ENCODE results near the gene GLIS1.

GLIS1 gene

GRCh38 chr1:53483656-53484055 lies 255.3 kb downstream of the GLIS1 start:
- DNase-seq (ENCODE audit: low read depth): no peak
- no peak for TF ChIP-seq CTCF (IDR thresholded peaks at IDR 0.05; ENCODE audit: low read depth, low read length, missing control alignments)
- no peak overlapping the region for H3K4me3 ChIP-seq (ENCODE audit: low read depth, low read length)

- no peak for DNase-seq (ENCODE audit: low read depth)
- H3K4me3 ChIP-seq (ENCODE audit: low read depth, low read length): no peak overlapping the region
- TF ChIP-seq CTCF (IDR thresholded peaks at IDR 0.05; ENCODE audit: low read depth, low read length, missing control alignments): no peak
Measured at GRCh38 chr1:53483170-53483569, 255.8 kb downstream of the GLIS1 start.

GRCh38 chr1:53482441-53483153 lies 256.4 kb downstream of the GLIS1 start:
- no peak for DNase-seq (ENCODE audit: low read depth)
- no peak for TF ChIP-seq CTCF (IDR thresholded peaks at IDR 0.05; ENCODE audit: low read depth, low read length, missing control alignments)
- H3K4me3 ChIP-seq (ENCODE audit: low read depth, low read length): no peak overlapping the region

GRCh38 chr1:53481456-53481855 lies 257.5 kb downstream of the GLIS1 start:
- no peak for TF ChIP-seq CTCF (IDR thresholded peaks at IDR 0.05; ENCODE audit: low read depth, low read length, missing control alignments)
- no peak overlapping the region for H3K4me3 ChIP-seq (ENCODE audit: low read depth, low read length)
- DNase-seq (ENCODE audit: low read depth): no peak

GRCh38 chr1:53480678-53481077 lies 258.3 kb downstream of the GLIS1 start:
- no peak for DNase-seq (ENCODE audit: low read depth)
- peak; percentile 22 for TF ChIP-seq CTCF (IDR thresholded peaks at IDR 0.05; ENCODE audit: low read depth, low read length, missing control alignments)
- no peak overlapping the region for H3K4me3 ChIP-seq (ENCODE audit: low read depth, low read length)

- no peak for TF ChIP-seq CTCF (IDR thresholded peaks at IDR 0.05; ENCODE audit: low read depth, low read length, missing control alignments)
- no peak overlapping the region for H3K4me3 ChIP-seq (ENCODE audit: low read depth, low read length)
- no peak for DNase-seq (ENCODE audit: low read depth)
Measured at GRCh38 chr1:53478502-53478818, 260.5 kb downstream of the GLIS1 start.
